Keratinocyte (primary cell): Measurements from ENCODE around the gene MED27. TPM values are rescaled to one million over a fixed set of nuclear protein-coding genes. Genes with fewer than 3 reads are reported as not detected.

Experiments
- DNase-seq: peaks from one replicate; pipeline ENCODE4 v3.0.0-alpha.2; 2011; ENCODE audit warnings: low read depth, missing footprints, low spot score
- FAIRE-seq: peaks from 2 replicates; lab custom pipeline; 2011; peaks lifted over from hg19 to GRCh38; lab: Jason Lieb, UNC
- H2AFZ ChIP-seq: 2 replicates; pipeline ENCODE4 v1.6.0; 2012; ENCODE audit warnings: low read length, control low read depth, inconsistent platforms; ENCODE audit not compliant: control insufficient read depth
- H3K27ac ChIP-seq: 2 replicates; pipeline ENCODE4 v1.5.1; 2011; ENCODE audit warnings: low read length; ENCODE audit not compliant: control insufficient read depth, insufficient read depth
- H3K27me3 ChIP-seq: 3 replicates; pipeline ENCODE4 v1.6.0; 2011; ENCODE audit warnings: low read length; ENCODE audit not compliant: control insufficient read depth, insufficient read depth; ENCODE audit errors: extremely low read depth
- H3K36me3 ChIP-seq, 2 experiments: 2 replicates in 1 of 2; 3 replicates in 1 of 2; pipeline ENCODE4 v1.5.1; 2011; ENCODE audit warnings: low read length in 2 of 2, mild to moderate bottlenecking in 1 of 2; ENCODE audit not compliant: control insufficient read depth in 2 of 2, insufficient read depth in 2 of 2; ENCODE audit errors: extremely low read depth in 1 of 2
- H3K4me1 ChIP-seq: 3 replicates; pipeline ENCODE4 v1.5.1; 2011; ENCODE audit warnings: low read length; ENCODE audit not compliant: control insufficient read depth, insufficient read depth; ENCODE audit errors: extremely low read depth
- H3K4me2 ChIP-seq: 3 replicates; pipeline ENCODE4 v1.6.0; 2011; ENCODE audit warnings: low read depth, low read length; ENCODE audit not compliant: control insufficient read depth, insufficient read depth; ENCODE audit errors: extremely low read depth
- H3K4me3 ChIP-seq, 3 experiments: fragments of 200-600 bp in 1 of 3; sonication (generic) in 1 of 3; 2 replicates in 2 of 3; 3 replicates in 1 of 3; pipeline ENCODE4 v1.5.1; 2011 to 2016; ENCODE audit warnings: low read length in 3 of 3, mild to moderate bottlenecking in 3 of 3, control low read depth in 2 of 3, inconsistent platforms in 1 of 3, low read depth in 1 of 3, mixed read lengths in 1 of 3, mixed run types in 1 of 3, moderate library complexity in 1 of 3; ENCODE audit not compliant: control insufficient read depth in 2 of 3, insufficient read depth in 2 of 3; ENCODE audit errors: extremely low read depth in 1 of 3
- H3K79me2 ChIP-seq: 2 replicates; pipeline ENCODE4 v1.6.0; 2012; ENCODE audit warnings: low read length; ENCODE audit not compliant: control insufficient read depth, insufficient read depth
- H3K9ac ChIP-seq: 3 replicates; pipeline ENCODE4 v1.6.0; 2011; ENCODE audit warnings: low read length; ENCODE audit not compliant: control insufficient read depth, insufficient read depth; ENCODE audit errors: extremely low read depth
- H3K9me1 ChIP-seq: 3 replicates; pipeline ENCODE4 v1.6.0; 2011; ENCODE audit warnings: low read length; ENCODE audit not compliant: control insufficient read depth, insufficient read depth; ENCODE audit errors: extremely low read depth
- H3K9me3 ChIP-seq: 2 replicates; pipeline ENCODE4 v1.5.1; 2012; ENCODE audit warnings: low read depth, low read length; ENCODE audit not compliant: control insufficient read depth
- H4K20me1 ChIP-seq: 3 replicates; pipeline ENCODE4 v1.6.0; 2011; ENCODE audit warnings: low read length; ENCODE audit not compliant: control insufficient read depth, insufficient read depth; ENCODE audit errors: extremely low read depth
- EZH2 ChIP-seq: IDR thresholded peaks from one replicate; pipeline ENCODE4 v1.6.1; 2012; ENCODE audit warnings: inconsistent platforms, mild to moderate bottlenecking, low read length, moderate library complexity
- dilution Hi-C: fragments of 300-500 bp; cut with MboI; formaldehyde crosslinking; loops from one replicate; pipeline ENCODE4 v1.7.0; 2020; ENCODE audit warnings: low sequenced_read_pairs; ENCODE audit not compliant: extremely low pct_ligation_motif_present
- polyA plus RNA-seq, 5 experiments: library from polyadenylated mRNA; depleted of rRNA in 3 of 5; stranded (reverse) in 3 of 5; stranded (forward) in 1 of 5; unstranded in 1 of 5; fragments of >200 nt; gene quantifications; 1 replicate in 1 of 5; 2 replicates in 3 of 5; 3 replicates in 1 of 5; pipeline versions ENCODE4 v1.2.1 to v1.2.3, GENCODE V29; 2011 to 2012; ENCODE audit warnings: missing spikeins in 2 of 5, low read depth in 1 of 5, low replicate concordance in 1 of 5
- TF ChIP-seq, protein P1 (sequence below), 3 experiments: IDR thresholded peaks in 1 of 3; conservative IDR thresholded peaks in 1 of 3; optimal IDR thresholded peaks in 1 of 3; 2 replicates in 2 of 3; 3 replicates in 1 of 3; pipeline versions ENCODE3 to v1.5.1; 2011; ENCODE audit warnings: low read length in 3 of 3, mild to moderate bottlenecking in 3 of 3, moderate library complexity in 2 of 3, control low read depth in 1 of 3, inconsistent platforms in 1 of 3; ENCODE audit not compliant: insufficient read depth in 2 of 3; ENCODE audit errors: extremely low read depth in 1 of 3

Gene MED27
- polyA plus RNA-seq, 1 donor (not counting 4 experiments of a cell fraction or from before 2014, with no cell fraction given), result 39.0 TPM

DNA sequence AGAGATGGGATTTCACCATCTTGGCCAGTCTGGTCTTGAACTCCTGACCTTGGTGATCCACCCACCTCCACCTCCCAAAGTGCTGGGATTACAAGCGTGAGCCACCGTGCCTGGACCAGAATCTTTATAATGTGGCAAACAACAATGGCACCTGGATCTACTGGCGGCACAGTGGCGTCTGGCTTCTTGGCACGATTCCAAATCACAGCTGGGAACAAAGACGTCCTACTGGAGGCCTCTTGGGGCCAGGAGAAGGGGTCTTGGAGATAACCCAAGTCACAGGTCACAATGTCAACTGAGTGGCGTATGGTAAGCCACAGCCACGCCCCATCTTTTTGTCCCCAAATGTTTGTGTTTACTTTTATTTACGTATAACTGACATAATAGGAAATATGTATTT, 262.0 kb downstream of the MED27 start:
- Histone ChIP-seq H3K4me3 (no peak overlapping the region), H3K9ac (no peak overlapping the region), H3K4me1 (no peaks in the 10 kb centered on the region), H3K4me2 (no peak overlapping the region), H2AFZ (no peak overlapping the region), H3K9me1 (no peaks in the 10 kb centered on the region), H3K9me3 (no peaks in the 10 kb centered on the region), H3K36me3 (no peaks in the 10 kb centered on the region), H3K27ac (no peak overlapping the region), H4K20me1 (no peaks in the 10 kb centered on the region), H3K27me3 (peaks cover 25% of the 10 kb centered on the region), H3K79me2 (no peaks in the 10 kb centered on the region)
- dilution Hi-C loops, result loop anchor here (25.0 kb wide), 1 partner anchor 345 kb away; the partner anchor contains the start of gene NTNG2
- no peak for DNase-seq
- TF ChIP-seq, protein P1, sequence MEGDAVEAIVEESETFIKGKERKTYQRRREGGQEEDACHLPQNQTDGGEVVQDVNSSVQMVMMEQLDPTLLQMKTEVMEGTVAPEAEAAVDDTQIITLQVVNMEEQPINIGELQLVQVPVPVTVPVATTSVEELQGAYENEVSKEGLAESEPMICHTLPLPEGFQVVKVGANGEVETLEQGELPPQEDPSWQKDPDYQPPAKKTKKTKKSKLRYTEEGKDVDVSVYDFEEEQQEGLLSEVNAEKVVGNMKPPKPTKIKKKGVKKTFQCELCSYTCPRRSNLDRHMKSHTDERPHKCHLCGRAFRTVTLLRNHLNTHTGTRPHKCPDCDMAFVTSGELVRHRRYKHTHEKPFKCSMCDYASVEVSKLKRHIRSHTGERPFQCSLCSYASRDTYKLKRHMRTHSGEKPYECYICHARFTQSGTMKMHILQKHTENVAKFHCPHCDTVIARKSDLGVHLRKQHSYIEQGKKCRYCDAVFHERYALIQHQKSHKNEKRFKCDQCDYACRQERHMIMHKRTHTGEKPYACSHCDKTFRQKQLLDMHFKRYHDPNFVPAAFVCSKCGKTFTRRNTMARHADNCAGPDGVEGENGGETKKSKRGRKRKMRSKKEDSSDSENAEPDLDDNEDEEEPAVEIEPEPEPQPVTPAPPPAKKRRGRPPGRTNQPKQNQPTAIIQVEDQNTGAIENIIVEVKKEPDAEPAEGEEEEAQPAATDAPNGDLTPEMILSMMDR (optimal IDR thresholded peaks at IDR 0.05 in 1 of 3, IDR thresholded peaks at IDR 0.05 in 1 of 3, conservative IDR thresholded peaks at IDR 0.05 in 1 of 3; ENCODE audit: extremely low read depth in 1 of 3, insufficient read depth in 2 of 3, low read length in 3 of 3), result no peak
- TF ChIP-seq EZH2, result no peak
- FAIRE-seq, result no peak

DNA sequence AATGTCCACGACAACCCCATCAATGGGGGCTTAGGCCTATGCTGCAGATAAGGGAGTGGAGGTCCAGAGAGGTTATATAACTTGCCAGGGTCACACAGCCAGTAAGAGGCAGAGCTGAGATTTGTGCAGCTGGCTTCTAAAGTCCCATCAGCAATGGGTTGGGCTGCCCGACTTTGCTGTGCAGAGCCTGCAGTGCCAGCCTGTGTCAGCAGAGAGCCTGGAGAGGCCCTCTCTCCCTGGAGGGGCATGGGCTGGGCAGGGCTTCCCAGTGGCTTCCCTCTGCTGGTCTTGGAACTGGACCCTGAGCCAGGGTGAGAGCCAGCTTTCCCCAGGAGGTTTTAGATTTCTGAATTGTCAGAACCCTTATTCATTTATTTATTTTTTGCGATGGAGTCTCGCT, 262.6 kb downstream of the MED27 start:
- peaks cover 30% of the 10 kb centered on the region for H3K27me3 ChIP-seq
- H3K4me2 ChIP-seq, result no peak overlapping the region

More for the DNA sequence above, 262.6 kb downstream of the MED27 start:
- H3K4me1 ChIP-seq, result no peaks in the 10 kb centered on the region
- H3K9me1 ChIP-seq, result no peaks in the 10 kb centered on the region
- no peaks in the 10 kb centered on the region for H3K79me2 ChIP-seq
- no peak for FAIRE-seq
- dilution Hi-C loops, result loop anchor here (25.0 kb wide), 1 partner anchor 345 kb away; the partner anchor contains the start of gene NTNG2
- DNase-seq, result no peak
- no peak overlapping the region for H2AFZ ChIP-seq
- TF ChIP-seq, protein P1 (optimal IDR thresholded peaks at IDR 0.05 in 1 of 3, IDR thresholded peaks at IDR 0.05 in 1 of 3, conservative IDR thresholded peaks at IDR 0.05 in 1 of 3; ENCODE audit: extremely low read depth in 1 of 3, insufficient read depth in 2 of 3, low read length in 3 of 3), result no peak
- no peak for TF ChIP-seq EZH2
- H3K36me3 ChIP-seq, result no peaks in the 10 kb centered on the region
- H4K20me1 ChIP-seq, result no peaks in the 10 kb centered on the region
- H3K4me3 ChIP-seq, result no peak overlapping the region
- H3K9me3 ChIP-seq, result no peaks in the 10 kb centered on the region
- H3K9ac ChIP-seq, result no peak overlapping the region
- no peak overlapping the region for H3K27ac ChIP-seq
